Psoas muscle (tissue), 8 donors: ENCODE measurements around the gene TSC1. TPM values are rescaled to one million over a fixed set of nuclear protein-coding genes. Genes with fewer than 3 reads are reported as not detected.

Experiments
- ATAC-seq, 4 donors: fragments of 200-7000 bp; cut with Tn5 transposase; one replicate each; pipeline ENCODE4 v1.9.1; 2020; ENCODE audit warnings: moderate library complexity in 3 of 4, mild to moderate bottlenecking in 2 of 4
- DNase-seq, 2 donors: peaks; one replicate each; pipeline ENCODE4 v3.0.0-alpha.2; 2020
- H3K27ac ChIP-seq: fragments of 200-600 bp; one replicate; pipeline ENCODE4 v1.8.0; 2022
- H3K27me3 ChIP-seq, 3 donors: fragments of 200-600 bp in 1 of 3; one replicate each; pipeline versions ENCODE4 v1.6.1 to v1.8.0; 2013 to 2022; ENCODE audit warnings: low read length in 2 of 3, mild to moderate bottlenecking in 2 of 3, moderate library complexity in 1 of 3; ENCODE audit not compliant: insufficient read depth in 3 of 3
- H3K36me3 ChIP-seq, 2 donors: fragments of 200-600 bp in 1 of 2; one replicate each; pipeline versions ENCODE4 v1.6.1 to v1.8.0; 2013 to 2022; ENCODE audit warnings: low read depth in 1 of 2, mild to moderate bottlenecking in 1 of 2, moderate library complexity in 1 of 2; ENCODE audit not compliant: insufficient read depth in 1 of 2
- H3K4me1 ChIP-seq: fragments of 200-600 bp; one replicate; pipeline ENCODE4 v1.8.0; 2022
- H3K4me3 ChIP-seq: fragments of 200-600 bp; one replicate; pipeline ENCODE4 v1.8.0; 2022; ENCODE audit warnings: mild to moderate bottlenecking
- H3K9me3 ChIP-seq: fragments of 200-600 bp; one replicate; pipeline ENCODE4 v1.8.0; 2022
- WGBS, 3 donors: extraction: QIAGEN DNeasy Blood & Tissue Kit; methylation state at CpG; one replicate each; pipeline versions ENCODE4 v1.1.6 to v1.1.7; 2013; 5-methylcytosine and 5-hydroxymethylcytosine counted together
- intact Hi-C, 2 donors: fragments of 100-400 bp; cut with DNase I; formaldehyde crosslinking; loops; one replicate each; pipeline versions ENCODE4 v1.11.0 to v1.14.2; 2022
- polyA plus RNA-seq, 3 donors: library from polyadenylated mRNA; stranded (reverse); fragments of 200-250 nt; gene quantifications; one replicate each; pipeline ENCODE4 v1.2.3, GENCODE V29; 2013
- total RNA-seq, 4 donors: library from RNA; stranded (reverse); fragmentation: NEBNext Ultra II Directional in 2 of 4; extraction: Animal tissue kit (Norgen Biotek cat#: 25700) in 2 of 4; gene quantifications; one replicate each; pipeline versions ENCODE4 v1.2.1 to v1.2.4, GENCODE V29; 2021 to 2023
- TF ChIP-seq, protein P1 (sequence below): fragments of 200-600 bp; IDR thresholded peaks from one replicate; pipeline ENCODE4 v1.8.0; 2022; ENCODE audit warnings: antibody characterized with exemption
- donor health status: healthy with polysubstance abuse.
- donor health status: DM: no; HTN: no; CAD: no; lungs with moderate emphysema.
- donor health status: Bipolar disorder and iron deficiency.
- donor health status: healthy.
- donor health status: DM: yes; HTN: yes; CAD: no.
- donor health status: DM: no; HTN: no; CAD: no.
- donor health status: DM: no; HTN: no; CAD: no.
- donor health status: DM: yes; HTN: yes; CAD: no.

The TSC1 gene
- total and polyA plus RNA-seq, 7 donors: 13.1 to 38.4 (median 26.8) TPM

DNA sequence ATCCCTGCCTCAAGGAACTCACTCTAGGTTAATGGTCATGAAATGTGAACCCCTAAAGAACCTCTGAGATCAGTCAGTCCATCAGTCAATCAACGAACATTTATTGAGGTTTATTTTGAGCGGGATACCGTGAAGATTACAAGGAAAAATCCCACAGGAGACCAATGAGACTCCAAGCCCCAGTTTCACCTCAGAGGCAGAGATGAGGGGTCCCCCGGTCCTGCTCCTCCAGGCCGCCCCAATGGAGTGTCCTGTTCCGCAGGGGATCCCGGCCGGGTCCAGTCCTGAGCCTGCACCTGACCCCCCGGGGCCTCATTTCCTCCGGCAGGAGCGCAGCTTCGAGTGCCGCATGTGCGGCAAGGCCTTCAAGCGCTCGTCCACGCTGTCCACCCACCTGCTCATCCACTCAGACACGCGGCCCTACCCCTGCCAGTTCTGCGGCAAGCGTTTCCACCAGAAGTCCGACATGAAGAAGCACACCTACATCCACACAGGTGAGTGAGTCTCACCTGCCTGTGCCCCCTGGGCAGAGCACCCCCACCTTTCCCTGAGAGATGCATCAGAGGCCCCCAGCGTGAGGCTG is 45.1 kb upstream of the TSC1 start:
- ATAC-seq (peak in 2 of 4 donors; percentile 6 to 10), DNase-seq (no peak)
- TF ChIP-seq, protein P1, sequence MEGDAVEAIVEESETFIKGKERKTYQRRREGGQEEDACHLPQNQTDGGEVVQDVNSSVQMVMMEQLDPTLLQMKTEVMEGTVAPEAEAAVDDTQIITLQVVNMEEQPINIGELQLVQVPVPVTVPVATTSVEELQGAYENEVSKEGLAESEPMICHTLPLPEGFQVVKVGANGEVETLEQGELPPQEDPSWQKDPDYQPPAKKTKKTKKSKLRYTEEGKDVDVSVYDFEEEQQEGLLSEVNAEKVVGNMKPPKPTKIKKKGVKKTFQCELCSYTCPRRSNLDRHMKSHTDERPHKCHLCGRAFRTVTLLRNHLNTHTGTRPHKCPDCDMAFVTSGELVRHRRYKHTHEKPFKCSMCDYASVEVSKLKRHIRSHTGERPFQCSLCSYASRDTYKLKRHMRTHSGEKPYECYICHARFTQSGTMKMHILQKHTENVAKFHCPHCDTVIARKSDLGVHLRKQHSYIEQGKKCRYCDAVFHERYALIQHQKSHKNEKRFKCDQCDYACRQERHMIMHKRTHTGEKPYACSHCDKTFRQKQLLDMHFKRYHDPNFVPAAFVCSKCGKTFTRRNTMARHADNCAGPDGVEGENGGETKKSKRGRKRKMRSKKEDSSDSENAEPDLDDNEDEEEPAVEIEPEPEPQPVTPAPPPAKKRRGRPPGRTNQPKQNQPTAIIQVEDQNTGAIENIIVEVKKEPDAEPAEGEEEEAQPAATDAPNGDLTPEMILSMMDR: no peak
- Histone ChIP-seq H3K36me3 (no peaks in the 10 kb centered on the region), H3K4me1 (peaks cover 4% of the 10 kb centered on the region), H3K9me3 (no peaks in the 10 kb centered on the region), H3K4me3 (no peak overlapping the region), H3K27me3 (peaks cover 0 to 21% (median 2%) of the 10 kb centered on the region in 3 donors), H3K27ac (no peak overlapping the region)
- WGBS, 3 donors: 82 to 84% (median 83%) methylated on average over 23 of the region's 23 CpGs
- intact Hi-C loops: no loop called here

DNA sequence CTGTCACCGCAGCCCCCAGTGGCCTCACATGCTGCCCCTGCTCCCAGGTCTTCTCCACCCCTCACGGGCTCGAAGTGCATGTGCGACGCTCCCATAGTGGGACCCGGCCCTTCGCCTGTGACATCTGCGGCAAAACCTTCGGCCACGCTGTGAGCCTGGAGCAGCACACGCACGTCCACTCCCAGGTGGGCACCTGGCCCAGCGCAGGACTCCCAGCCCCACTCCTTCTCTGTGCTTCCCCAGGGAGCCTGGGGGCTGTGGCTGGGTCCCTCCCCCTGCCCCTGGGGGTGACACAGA is 44.5 kb upstream of the TSC1 start:
- TF ChIP-seq, protein P1: no peak
- H3K36me3 ChIP-seq: no peaks in the 10 kb centered on the region
- no peak overlapping the region for H3K4me3 ChIP-seq
- no peak for DNase-seq
- intact Hi-C loops: no loop called here
- peaks cover 4% of the 10 kb centered on the region for H3K4me1 ChIP-seq
- peaks cover 0 to 20% (median 2%) of the 10 kb centered on the region in 3 donors for H3K27me3 ChIP-seq
- no peak overlapping the region for H3K27ac ChIP-seq
- WGBS, 3 donors: 88 to 89% (median 88%) methylated on average over 13 of the region's 13 CpGs
- no peaks in the 10 kb centered on the region for H3K9me3 ChIP-seq
- ATAC-seq: no peak

DNA sequence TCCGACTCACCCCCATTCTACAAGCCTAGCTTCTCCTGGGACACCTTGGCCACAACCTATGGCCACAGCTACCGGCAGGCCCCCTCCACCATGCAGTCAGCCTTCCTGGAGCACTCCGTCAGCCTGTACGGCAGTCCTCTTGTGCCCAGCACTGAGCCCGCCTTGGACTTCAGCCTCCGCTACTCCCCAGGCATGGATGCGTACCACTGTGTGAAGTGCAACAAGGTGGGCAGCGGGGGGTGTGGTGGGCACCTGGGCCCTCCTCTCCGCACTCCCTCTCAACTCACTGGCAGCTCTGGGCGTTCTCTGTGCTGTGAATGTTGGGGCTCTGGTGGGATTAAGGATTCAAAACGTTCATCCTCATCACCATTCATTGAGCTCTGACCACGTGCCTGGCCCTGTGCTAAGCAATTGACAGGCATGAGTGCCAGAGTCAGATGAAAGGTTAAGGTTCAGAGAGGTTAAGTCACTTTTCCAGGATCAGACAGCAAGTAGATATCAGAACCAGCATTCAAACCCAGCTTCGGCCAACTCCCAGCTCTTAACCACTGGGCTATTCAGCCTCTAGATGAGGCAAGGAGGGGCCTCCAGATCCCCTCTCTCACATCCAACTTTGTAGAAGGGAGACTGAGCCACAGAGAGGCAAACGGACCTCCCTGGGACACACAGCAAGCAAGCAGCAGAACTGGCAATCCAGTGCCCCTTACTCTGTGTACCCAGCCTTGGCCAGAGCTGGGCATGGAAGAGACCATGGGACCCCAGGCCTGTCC is 44.0 kb upstream of the TSC1 start:
- Histone ChIP-seq H3K4me1 (peaks cover 4% of the 10 kb centered on the region), H3K9me3 (no peaks in the 10 kb centered on the region), H3K27ac (no peak overlapping the region), H3K27me3 (peaks cover 0 to 20% (median 2%) of the 10 kb centered on the region in 3 donors), H3K36me3 (no peaks in the 10 kb centered on the region), H3K4me3 (no peak overlapping the region)
- intact Hi-C loops: no loop called here
- WGBS, 3 donors: 80 to 85% (median 84%) methylated on average over 14 of the region's 14 CpGs
- DNase-seq (no peak), ATAC-seq (no peak)
- TF ChIP-seq, protein P1: no peak

DNA sequence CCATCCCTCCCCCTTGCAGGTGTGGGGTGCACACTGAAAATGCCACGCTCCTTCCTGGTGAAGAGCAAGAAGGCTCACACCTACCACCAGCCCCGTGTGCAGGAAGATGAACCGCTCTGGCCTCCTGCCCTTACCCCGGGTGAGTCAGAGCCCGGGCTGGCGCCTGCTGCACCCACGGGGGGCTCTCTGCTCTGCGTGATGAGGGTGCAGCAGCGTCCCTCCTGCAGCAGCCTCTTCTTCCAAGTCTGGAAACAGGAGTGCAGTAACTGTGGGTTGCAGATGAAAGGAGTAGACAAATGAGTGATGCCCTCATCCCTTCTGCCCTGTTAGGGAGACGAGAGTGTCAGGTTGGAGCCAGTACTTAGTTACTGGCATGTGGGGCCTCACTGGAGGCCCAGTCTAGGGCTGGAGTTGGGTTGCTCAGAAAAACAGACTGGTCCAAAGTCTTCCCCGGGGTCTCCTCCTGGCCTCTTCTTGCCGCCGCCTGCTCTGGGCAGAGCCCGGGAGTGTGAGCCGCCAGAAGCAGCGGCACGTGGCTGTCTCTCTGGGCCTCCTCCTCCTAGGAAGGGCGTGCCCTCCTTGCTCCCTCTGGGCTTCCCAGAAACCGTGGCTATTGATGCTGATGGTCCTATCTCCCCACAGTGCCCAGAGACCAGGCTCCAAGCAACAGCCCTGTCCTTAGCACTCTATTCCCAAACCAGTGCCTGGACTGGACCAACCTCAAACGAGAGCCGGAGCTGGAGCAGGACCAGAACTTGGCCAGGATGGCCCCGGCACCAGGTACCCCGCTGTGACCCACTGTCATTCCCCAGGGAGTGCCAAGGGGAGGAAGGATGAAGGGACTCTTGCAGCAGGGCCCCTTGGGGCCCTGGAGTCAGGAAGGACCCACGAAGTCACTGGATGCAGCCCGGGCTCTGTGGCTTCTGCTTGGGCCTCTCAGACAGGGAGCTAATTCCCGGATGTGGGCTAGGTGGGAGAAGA is 42.5 kb upstream of the TSC1 start:
- DNase-seq: no peak
- H3K27me3 ChIP-seq: peaks cover 0 to 9% (median 3%) of the 10 kb centered on the region in 3 donors
- H3K36me3 ChIP-seq: no peaks in the 10 kb centered on the region
- peaks cover 4% of the 10 kb centered on the region for H3K4me1 ChIP-seq
- H3K27ac ChIP-seq: no peak overlapping the region
- intact Hi-C loops: no loop called here
- no peaks in the 10 kb centered on the region for H3K9me3 ChIP-seq
- ATAC-seq: peak in 3 of 4 donors; percentile 23 to 65 (median 53)
- TF ChIP-seq, protein P1: no peak
- 44 to 56% (median 56%) methylated on average over 24 to 26 of the region's 26 CpGs for WGBS, 3 donors
- no peak overlapping the region for H3K4me3 ChIP-seq
